ENCODE data around the gene TCF7L2. TPM values are rescaled to one million over a fixed set of nuclear protein-coding genes. Genes with fewer than 3 reads are reported as not detected.

Gene TCF7L2
- total RNA-seq, 1 experiment from 2014 or later: 45.2 TPM

GRCh38 chr10:113124724-113125123, 174.7 kb downstream of the TCF7L2 start:
- H3K4me1 ChIP-seq (ENCODE audit: control insufficient read depth, insufficient read depth, low read length): peaks cover 45% of the 10 kb centered on the region
- TF ChIP-seq SIN3A (IDR thresholded peaks at IDR 0.05; ENCODE audit: borderline replicate concordance, insufficient read depth, low read depth, low read length) (no peak), POLR2AphosphoS5 (IDR thresholded peaks at IDR 0.05; ENCODE audit: low read depth, low read length) (no peak), REST (IDR thresholded peaks at IDR 0.05; ENCODE audit: insufficient read depth in 1 of 2, low read depth in 2 of 2, low read length in 1 of 2) (no peak), TCF7L2 (IDR thresholded peaks at IDR 0.05; ENCODE audit: low read depth, low read length) (no peak)
- TF ChIP-seq, protein P1, sequence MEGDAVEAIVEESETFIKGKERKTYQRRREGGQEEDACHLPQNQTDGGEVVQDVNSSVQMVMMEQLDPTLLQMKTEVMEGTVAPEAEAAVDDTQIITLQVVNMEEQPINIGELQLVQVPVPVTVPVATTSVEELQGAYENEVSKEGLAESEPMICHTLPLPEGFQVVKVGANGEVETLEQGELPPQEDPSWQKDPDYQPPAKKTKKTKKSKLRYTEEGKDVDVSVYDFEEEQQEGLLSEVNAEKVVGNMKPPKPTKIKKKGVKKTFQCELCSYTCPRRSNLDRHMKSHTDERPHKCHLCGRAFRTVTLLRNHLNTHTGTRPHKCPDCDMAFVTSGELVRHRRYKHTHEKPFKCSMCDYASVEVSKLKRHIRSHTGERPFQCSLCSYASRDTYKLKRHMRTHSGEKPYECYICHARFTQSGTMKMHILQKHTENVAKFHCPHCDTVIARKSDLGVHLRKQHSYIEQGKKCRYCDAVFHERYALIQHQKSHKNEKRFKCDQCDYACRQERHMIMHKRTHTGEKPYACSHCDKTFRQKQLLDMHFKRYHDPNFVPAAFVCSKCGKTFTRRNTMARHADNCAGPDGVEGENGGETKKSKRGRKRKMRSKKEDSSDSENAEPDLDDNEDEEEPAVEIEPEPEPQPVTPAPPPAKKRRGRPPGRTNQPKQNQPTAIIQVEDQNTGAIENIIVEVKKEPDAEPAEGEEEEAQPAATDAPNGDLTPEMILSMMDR (IDR thresholded peaks at IDR 0.05): no peak
- ChIA-PET POLR2A (no interaction called here), CTCF (interaction anchor here (0.5 kb wide), 1 partner anchor 319 kb away, joined by 5 read pairs; no protein-coding TSS in a partner anchor)
- DNase-seq (ENCODE audit: low read depth, low spot score) (no peak), ATAC-seq (no peak)
- H3K27ac ChIP-seq (ENCODE audit: low read length): peak overlapping the region; percentile 39; the same call in 1 of the 2 replicates
- H3K4me3 ChIP-seq (ENCODE audit: low read depth in 2 of 2, low read length in 2 of 2): no peak overlapping the region
- H3K36me3 ChIP-seq (ENCODE audit: control insufficient read depth, insufficient read depth, low read length): no peaks in the 10 kb centered on the region
- in situ Hi-C loops (cut with HindIII; ENCODE audit: low pct_unique_long_range_greater_than_20kb, low sequenced_read_pairs) (no loop called here), intact Hi-C loops (cut with micrococcal nuclease; ENCODE audit: unreplicated experiment) (loop anchor here (10.0 kb wide), 1 partner anchor 560 kb away; no protein-coding TSS in a partner anchor)
- no TSS peak for BruUV-seq (replicated peaks)
- H3K9me3 ChIP-seq (ENCODE audit: control insufficient read depth, insufficient read depth, low read depth, low read length): no peaks in the 10 kb centered on the region
- no peaks in the 10 kb centered on the region for H3K27me3 ChIP-seq (ENCODE audit: control insufficient read depth, insufficient read depth, low read length)

- no peak for ATAC-seq
- CTCF ChIA-PET: interaction anchor here (0.7 kb wide), 1 partner anchor 559 kb away, joined by 3 read pairs; no protein-coding TSS in a partner anchor
- in situ Hi-C loops (cut with HindIII; ENCODE audit: low pct_unique_long_range_greater_than_20kb, low sequenced_read_pairs) (no loop called here), intact Hi-C loops (cut with micrococcal nuclease; ENCODE audit: unreplicated experiment) (loop anchor here (2.0 to 10.0 kb wide), 2 partner anchors 165 to 561 kb away; no protein-coding TSS in a partner anchor)
- Histone ChIP-seq H3K9me3 (ENCODE audit: control insufficient read depth, insufficient read depth, low read depth, low read length) (no peaks in the 10 kb centered on the region), H3K27ac (ENCODE audit: low read length) (peak overlapping the region; percentile 80), H3K4me3 (ENCODE audit: low read depth in 2 of 2, low read length in 2 of 2) (no peak overlapping the region; a peak in 1 of 4 replicates), H3K4me1 (ENCODE audit: control insufficient read depth, insufficient read depth, low read length) (peaks cover 45% of the 10 kb centered on the region), H3K27me3 (ENCODE audit: control insufficient read depth, insufficient read depth, low read length) (no peaks in the 10 kb centered on the region), H3K36me3 (ENCODE audit: control insufficient read depth, insufficient read depth, low read length) (no peaks in the 10 kb centered on the region)
- POLR2A ChIA-PET: no interaction called here
- no TSS peak for BruUV-seq (replicated peaks)
- no peak for DNase-seq (ENCODE audit: low read depth, low spot score)
- TF ChIP-seq, protein P1 (IDR thresholded peaks at IDR 0.05): no peak
- TF ChIP-seq TCF7L2 (IDR thresholded peaks at IDR 0.05; ENCODE audit: low read depth, low read length) (no peak), SIN3A (IDR thresholded peaks at IDR 0.05; ENCODE audit: borderline replicate concordance, insufficient read depth, low read depth, low read length) (no peak), POLR2AphosphoS5 (IDR thresholded peaks at IDR 0.05; ENCODE audit: low read depth, low read length) (no peak), REST (IDR thresholded peaks at IDR 0.05; ENCODE audit: insufficient read depth in 1 of 2, low read depth in 2 of 2, low read length in 1 of 2) (no peak)
Observed at GRCh38 chr10:113125612-113126011, 175.6 kb downstream of the TCF7L2 start.
